Transverse colon (tissue), 4 donors: ENCODE data around the gene LRP1.

Source experiments
- CTCF ChIP-seq, 5 experiments: fragments of 200-600 bp in 3 of 5; fragments of 450-650 bp in 2 of 5; sonication (generic) in 3 of 5; IDR thresholded peaks; 1 replicate in 2 of 5; 2 replicates in 3 of 5; pipeline ENCODE4 v1.5.1; 2016 to 2017; ENCODE audit warnings: antibody characterized with exemption in 5 of 5, inconsistent platforms in 3 of 5, mild to moderate bottlenecking in 2 of 5, moderate library complexity in 1 of 5
- POLR2AphosphoS5 ChIP-seq, 3 donors: sonication (generic); formaldehyde crosslinking; IDR thresholded peaks; one replicate each; pipeline ENCODE4 v1.6.1; 2016; ENCODE audit warnings: antibody characterized with exemption in 3 of 3

GRCh38 chr12:57202321-57202720 is 74.0 kb downstream of the LRP1 start:
- TF ChIP-seq CTCF (IDR thresholded peaks at IDR 0.05) (no peak), POLR2AphosphoS5 (IDR thresholded peaks at IDR 0.05) (no peak)
